ENCODE results near the gene GEMIN8. TPM values are rescaled to one million over a fixed set of nuclear protein-coding genes. Genes with fewer than 3 reads are reported as not detected.

GEMIN8 gene
- total and polyA plus RNA-seq, 10 donors, result 11.6 to 20.6 (median 14.6) TPM

DNA sequence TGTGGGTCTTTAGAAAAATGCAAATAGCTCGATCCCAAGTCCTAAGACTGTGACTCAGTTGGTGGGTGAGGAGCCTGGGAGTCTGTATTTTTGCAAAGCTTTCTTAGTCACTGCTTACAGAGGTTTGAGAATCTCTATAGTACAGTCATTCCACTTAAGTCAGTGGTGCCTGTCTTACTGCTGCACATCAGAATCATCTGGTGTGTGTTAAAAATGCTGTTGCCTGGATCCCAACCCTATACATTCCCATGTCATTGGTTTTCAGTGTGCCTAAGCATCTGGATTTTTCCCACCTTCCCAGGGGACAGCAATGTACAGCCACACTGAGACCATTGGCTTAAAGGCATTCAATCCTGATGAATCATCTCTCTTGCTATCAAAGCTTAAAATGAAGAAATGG, 21.0 kb upstream of the GEMIN8 start:
- WGBS, 5 donors, result 25 to 72% (median 33%) methylated on average over 1 of the region's 1 CpG
- no peak for TF ChIP-seq POLR2AphosphoS5 (IDR thresholded peaks at IDR 0.05)
- H3K27me3 ChIP-seq (replicated peaks in 1 of 7), result peaks cover 0 to 31% (median 4%) of the 10 kb centered on the region in 7 donors
- intact Hi-C loops (cut with DNase I; ENCODE audit: low total_unique reads), result no loop called here
- no peak for DNase-seq
- H3K4me1 ChIP-seq, result no peaks in the 10 kb centered on the region
- no peak overlapping the region for H3K27ac ChIP-seq
- no peak overlapping the region for H3K4me3 ChIP-seq
- H3K36me3 ChIP-seq, result no peaks in the 10 kb centered on the region
- peaks cover 0 to 5% (median 0%) of the 10 kb centered on the region in 8 donors for H3K9me3 ChIP-seq

DNA sequence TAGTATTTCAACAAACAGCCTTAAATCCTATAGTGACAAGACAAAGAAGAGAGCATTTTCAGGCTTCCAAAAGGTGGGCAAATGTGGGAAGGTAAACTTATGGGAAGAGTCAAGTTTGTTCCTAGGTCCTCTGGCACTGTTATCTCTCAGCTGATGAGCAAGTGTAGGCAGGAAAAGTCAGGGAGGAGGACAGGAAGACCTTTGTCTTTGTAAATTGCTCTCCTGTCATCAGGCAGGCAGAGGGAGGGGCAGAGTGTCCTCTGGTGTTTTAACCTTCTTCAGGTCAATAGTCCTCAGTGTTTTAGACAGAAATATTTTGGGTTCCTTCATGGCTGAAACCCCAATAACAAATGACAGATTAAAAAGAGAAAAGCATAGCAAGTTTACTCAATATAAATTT, 13.5 kb upstream of the GEMIN8 start:
- DNase-seq, result no peak
- intact Hi-C loops (cut with DNase I; ENCODE audit: low total_unique reads), result no loop called here
- H3K4me3 ChIP-seq, result no peak overlapping the region

DNA sequence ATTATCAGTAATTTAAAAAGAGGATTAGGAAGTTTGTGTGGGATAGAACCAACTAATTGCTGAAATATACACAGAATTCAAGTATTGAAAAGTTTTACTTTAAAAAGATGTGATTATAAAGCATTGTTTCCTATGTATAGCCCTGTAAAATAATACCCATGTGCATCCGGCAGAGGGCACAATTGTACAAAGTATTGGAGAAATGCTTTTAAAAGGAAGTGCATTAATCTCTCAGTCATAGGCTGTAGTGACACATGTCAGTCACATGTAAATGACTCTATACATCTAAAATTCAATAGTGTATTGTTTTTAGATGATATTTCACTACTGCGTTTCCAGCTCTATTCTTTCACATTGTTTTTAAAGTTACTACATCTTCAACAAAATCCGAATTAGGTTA, 9.7 kb upstream of the GEMIN8 start:
- no peak for DNase-seq
- TF ChIP-seq, protein P1, sequence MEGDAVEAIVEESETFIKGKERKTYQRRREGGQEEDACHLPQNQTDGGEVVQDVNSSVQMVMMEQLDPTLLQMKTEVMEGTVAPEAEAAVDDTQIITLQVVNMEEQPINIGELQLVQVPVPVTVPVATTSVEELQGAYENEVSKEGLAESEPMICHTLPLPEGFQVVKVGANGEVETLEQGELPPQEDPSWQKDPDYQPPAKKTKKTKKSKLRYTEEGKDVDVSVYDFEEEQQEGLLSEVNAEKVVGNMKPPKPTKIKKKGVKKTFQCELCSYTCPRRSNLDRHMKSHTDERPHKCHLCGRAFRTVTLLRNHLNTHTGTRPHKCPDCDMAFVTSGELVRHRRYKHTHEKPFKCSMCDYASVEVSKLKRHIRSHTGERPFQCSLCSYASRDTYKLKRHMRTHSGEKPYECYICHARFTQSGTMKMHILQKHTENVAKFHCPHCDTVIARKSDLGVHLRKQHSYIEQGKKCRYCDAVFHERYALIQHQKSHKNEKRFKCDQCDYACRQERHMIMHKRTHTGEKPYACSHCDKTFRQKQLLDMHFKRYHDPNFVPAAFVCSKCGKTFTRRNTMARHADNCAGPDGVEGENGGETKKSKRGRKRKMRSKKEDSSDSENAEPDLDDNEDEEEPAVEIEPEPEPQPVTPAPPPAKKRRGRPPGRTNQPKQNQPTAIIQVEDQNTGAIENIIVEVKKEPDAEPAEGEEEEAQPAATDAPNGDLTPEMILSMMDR (IDR thresholded peaks at IDR 0.05 in 8 of 11, conservative IDR thresholded peaks at IDR 0.05 in 3 of 11), result peak in 10 of 11 experiments; percentile 50 to 75 (median 64)
- TF ChIP-seq POLR2A (IDR thresholded peaks at IDR 0.05), result no peak
- no peaks in the 10 kb centered on the region for H3K36me3 ChIP-seq
- H3K4me1 ChIP-seq, result no peaks in the 10 kb centered on the region
- H3K4me3 ChIP-seq, result no peak overlapping the region
- peaks cover 0 to 9% (median 0%) of the 10 kb centered on the region in 7 donors for H3K27me3 ChIP-seq (replicated peaks in 1 of 7)
- intact Hi-C loops (cut with DNase I; ENCODE audit: low total_unique reads), result loop anchor here (5.0 to 10.0 kb wide), 3 partner anchors 285 to 1203 kb away; partner anchors contain the start of gene TCEANC
- H3K9me3 ChIP-seq, result no peaks in the 10 kb centered on the region
- no peak overlapping the region for H3K27ac ChIP-seq
- 32 to 37% (median 35%) methylated on average over 3 of the region's 3 CpGs for WGBS, 5 donors

More for the DNA sequence above, 13.5 kb upstream of the GEMIN8 start:
- Histone ChIP-seq H3K36me3 (no peaks in the 10 kb centered on the region), H3K27me3 (replicated peaks in 1 of 7) (peaks cover 0 to 9% (median 0%) of the 10 kb centered on the region in 7 donors), H3K27ac (no peak overlapping the region), H3K4me1 (no peaks in the 10 kb centered on the region), H3K9me3 (no peaks in the 10 kb centered on the region)
- TF ChIP-seq, protein P1 (IDR thresholded peaks at IDR 0.05 in 8 of 11, conservative IDR thresholded peaks at IDR 0.05 in 3 of 11), result no peak
- no peak for TF ChIP-seq POLR2AphosphoS5 (IDR thresholded peaks at IDR 0.05)
- no peak for TF ChIP-seq POLR2A (IDR thresholded peaks at IDR 0.05)

DNA sequence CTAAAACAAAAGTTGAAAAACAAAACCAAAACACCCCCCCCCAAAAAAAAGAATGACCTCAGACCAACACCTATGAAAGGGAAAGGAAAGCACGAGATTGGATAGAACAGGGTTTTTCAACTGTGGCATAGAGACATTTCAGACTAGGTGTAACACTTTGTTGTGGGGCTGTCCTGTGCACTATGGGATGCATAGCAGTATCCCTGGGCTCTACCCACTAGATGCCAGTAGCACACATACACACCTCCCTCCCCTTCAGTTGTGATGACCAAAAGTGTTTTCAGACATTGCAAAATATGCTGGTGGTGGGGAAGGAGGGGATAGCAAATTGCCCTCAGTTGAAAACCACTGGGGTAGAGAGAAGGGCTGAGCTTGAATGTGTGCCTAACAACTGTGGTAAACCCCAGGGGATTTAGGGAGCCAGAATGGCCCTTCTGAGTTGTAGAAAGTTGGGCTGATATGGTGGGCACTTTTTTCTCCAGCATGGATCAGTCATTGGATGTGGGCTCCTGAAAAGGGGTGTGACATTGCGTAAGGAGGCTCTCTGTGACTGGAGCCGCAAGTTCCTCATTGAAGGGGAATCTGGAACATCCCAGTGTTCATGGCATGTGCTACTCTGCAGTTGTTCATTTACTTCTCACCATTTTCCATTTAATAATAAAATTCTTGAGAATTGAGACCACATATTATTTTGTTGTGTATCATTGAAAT, 8.8 kb upstream of the GEMIN8 start:
- intact Hi-C loops (cut with DNase I; ENCODE audit: low total_unique reads), result loop anchor here (5.0 to 10.0 kb wide), 3 partner anchors 284 to 1204 kb away; partner anchors contain the start of gene TCEANC
- DNase-seq, result no peak
- H3K27ac ChIP-seq, result no peak overlapping the region
- H3K36me3 ChIP-seq, result no peaks in the 10 kb centered on the region
- no peaks in the 10 kb centered on the region for H3K9me3 ChIP-seq
- no peak overlapping the region for H3K4me3 ChIP-seq
- TF ChIP-seq POLR2AphosphoS5 (IDR thresholded peaks at IDR 0.05) (no peak), POLR2A (IDR thresholded peaks at IDR 0.05) (no peak)
- TF ChIP-seq, protein P1 (IDR thresholded peaks at IDR 0.05 in 8 of 11, conservative IDR thresholded peaks at IDR 0.05 in 3 of 11), result no peak
- WGBS, 5 donors, result 24 to 69% (median 49%) methylated on average over 3 of the region's 3 CpGs
- H3K4me1 ChIP-seq, result no peaks in the 10 kb centered on the region
- peaks cover 0 to 14% (median 0%) of the 10 kb centered on the region in 7 donors for H3K27me3 ChIP-seq (replicated peaks in 1 of 7)
